GM12878 (cell line): ENCODE data around the gene COL23A1.

Experiments used
- BRCA1 ChIP-seq: IDR thresholded peaks from 2 replicates; pipeline ENCODE4 v1.6.1; 2011; ENCODE audit warnings: low read depth, low read length, improper control_type of control experiment
- TF ChIP-seq, protein P1 (sequence below), 3 experiments: IDR thresholded peaks in 2 of 3; conservative IDR thresholded peaks in 1 of 3; 2 replicates each; pipeline ENCODE4 v1.5.1; 2011; ENCODE audit warnings: low read depth in 3 of 3, low read length in 3 of 3, mild to moderate bottlenecking in 3 of 3, control low read depth in 2 of 3, moderate library complexity in 2 of 3, inconsistent platforms in 1 of 3, mixed read lengths in 1 of 3; ENCODE audit not compliant: control insufficient read depth in 2 of 3, insufficient read depth in 1 of 3; ENCODE audit errors: extremely low read depth in 1 of 3

DNA sequence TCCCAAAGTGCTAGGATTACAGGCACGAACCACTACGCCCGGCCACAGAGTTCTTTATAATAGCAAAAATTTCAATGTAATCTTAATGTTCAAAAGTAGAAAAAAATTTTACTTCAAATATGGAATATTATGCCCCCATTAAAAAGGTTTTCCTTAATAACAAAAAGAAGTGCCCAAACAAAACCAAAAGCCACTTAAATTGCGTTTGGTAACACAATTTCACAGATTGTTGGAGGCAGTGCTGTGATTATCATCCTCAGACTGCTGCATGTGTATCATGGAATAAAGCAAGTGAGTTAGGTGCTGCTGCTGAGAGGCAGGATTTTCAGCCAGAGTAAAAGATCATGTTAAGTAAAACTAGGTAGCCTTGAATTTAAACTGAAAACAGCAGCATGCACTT is 132.7 kb downstream of the COL23A1 start:
- TF ChIP-seq, protein P1, sequence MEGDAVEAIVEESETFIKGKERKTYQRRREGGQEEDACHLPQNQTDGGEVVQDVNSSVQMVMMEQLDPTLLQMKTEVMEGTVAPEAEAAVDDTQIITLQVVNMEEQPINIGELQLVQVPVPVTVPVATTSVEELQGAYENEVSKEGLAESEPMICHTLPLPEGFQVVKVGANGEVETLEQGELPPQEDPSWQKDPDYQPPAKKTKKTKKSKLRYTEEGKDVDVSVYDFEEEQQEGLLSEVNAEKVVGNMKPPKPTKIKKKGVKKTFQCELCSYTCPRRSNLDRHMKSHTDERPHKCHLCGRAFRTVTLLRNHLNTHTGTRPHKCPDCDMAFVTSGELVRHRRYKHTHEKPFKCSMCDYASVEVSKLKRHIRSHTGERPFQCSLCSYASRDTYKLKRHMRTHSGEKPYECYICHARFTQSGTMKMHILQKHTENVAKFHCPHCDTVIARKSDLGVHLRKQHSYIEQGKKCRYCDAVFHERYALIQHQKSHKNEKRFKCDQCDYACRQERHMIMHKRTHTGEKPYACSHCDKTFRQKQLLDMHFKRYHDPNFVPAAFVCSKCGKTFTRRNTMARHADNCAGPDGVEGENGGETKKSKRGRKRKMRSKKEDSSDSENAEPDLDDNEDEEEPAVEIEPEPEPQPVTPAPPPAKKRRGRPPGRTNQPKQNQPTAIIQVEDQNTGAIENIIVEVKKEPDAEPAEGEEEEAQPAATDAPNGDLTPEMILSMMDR (IDR thresholded peaks at IDR 0.05 in 2 of 3, conservative IDR thresholded peaks at IDR 0.05 in 1 of 3; ENCODE audit: control insufficient read depth in 2 of 3, extremely low read depth in 1 of 3, insufficient read depth in 1 of 3, low read depth in 3 of 3, low read length in 3 of 3) = no peak
- no peak for TF ChIP-seq BRCA1
